ENCODE measurements around the gene DLD.
"Not testable (repeated sequence)": the region's sequence is repeated elsewhere in the genome, so short reads cannot be mapped to it uniquely, and the experiment has no call there.

The DLD gene

DNA sequence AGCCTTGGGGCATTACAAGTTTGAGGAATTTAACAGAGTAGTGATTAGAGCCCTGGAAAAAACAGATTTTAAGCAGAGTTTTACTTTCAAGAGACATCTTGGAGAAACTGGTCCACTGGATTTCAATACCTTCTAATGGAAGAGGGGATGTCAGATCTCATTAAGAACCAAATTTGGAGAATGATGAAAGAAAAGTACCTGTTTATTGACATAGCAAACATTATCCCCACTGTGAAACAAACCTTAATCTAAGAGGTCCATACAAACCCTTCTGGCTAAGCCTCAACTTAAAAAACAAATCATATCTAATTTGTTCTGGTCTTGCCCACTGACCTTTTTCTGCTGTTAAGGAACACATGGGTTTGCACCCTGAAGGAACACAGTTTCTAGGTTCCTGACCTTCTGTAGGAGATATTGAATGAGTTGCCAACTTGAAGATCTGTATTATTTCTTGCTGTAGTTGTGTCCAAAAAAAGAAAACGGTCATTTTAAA, 58.5 kb downstream of the DLD start:
- DNase-seq (ENCODE audit: low spot score) = no peak
- in situ Hi-C loops (cut with MboI; ENCODE audit: low pct_unique_long_range_greater_than_20kb, low sequenced_read_pairs, unreplicated experiment) = no loop called here
- TF ChIP-seq, protein P1, sequence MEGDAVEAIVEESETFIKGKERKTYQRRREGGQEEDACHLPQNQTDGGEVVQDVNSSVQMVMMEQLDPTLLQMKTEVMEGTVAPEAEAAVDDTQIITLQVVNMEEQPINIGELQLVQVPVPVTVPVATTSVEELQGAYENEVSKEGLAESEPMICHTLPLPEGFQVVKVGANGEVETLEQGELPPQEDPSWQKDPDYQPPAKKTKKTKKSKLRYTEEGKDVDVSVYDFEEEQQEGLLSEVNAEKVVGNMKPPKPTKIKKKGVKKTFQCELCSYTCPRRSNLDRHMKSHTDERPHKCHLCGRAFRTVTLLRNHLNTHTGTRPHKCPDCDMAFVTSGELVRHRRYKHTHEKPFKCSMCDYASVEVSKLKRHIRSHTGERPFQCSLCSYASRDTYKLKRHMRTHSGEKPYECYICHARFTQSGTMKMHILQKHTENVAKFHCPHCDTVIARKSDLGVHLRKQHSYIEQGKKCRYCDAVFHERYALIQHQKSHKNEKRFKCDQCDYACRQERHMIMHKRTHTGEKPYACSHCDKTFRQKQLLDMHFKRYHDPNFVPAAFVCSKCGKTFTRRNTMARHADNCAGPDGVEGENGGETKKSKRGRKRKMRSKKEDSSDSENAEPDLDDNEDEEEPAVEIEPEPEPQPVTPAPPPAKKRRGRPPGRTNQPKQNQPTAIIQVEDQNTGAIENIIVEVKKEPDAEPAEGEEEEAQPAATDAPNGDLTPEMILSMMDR (IDR thresholded peaks at IDR 0.05; ENCODE audit: extremely low read depth, insufficient read depth, missing control alignments) = no peak

DNA sequence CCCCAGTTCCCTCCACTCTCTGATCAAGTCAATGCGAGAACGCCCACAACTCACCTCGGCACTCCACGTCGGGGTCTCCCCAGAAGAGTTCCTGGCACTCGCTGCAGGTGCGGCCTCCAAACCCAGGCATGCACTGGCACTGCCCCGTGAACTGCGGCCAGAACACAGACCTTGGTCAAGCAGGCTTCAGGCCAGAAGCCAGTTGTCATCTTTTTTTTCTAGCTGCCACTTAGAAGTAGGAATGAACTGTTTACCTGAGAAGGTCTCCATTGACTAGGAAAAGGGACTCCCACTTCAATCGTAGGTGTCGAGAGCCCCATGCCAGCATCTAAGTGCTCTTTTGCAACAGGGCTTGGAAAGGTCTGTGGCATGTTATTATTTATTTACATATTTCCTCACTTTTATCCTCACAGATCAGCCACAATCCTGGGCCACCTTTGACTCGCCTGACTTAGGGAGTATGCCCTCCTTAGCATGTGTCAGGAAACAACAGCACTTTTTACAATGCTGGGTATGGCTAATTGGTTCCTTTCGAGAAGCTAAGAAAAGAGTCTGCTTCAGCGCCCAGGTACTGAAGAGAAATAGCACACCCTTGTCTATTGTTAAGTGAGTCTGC, 60.3 kb downstream of the DLD start:
- no peak for DNase-seq (ENCODE audit: low spot score)
- in situ Hi-C loops (cut with MboI; ENCODE audit: low pct_unique_long_range_greater_than_20kb, low sequenced_read_pairs, unreplicated experiment) = no loop called here
- TF ChIP-seq, protein P1 (IDR thresholded peaks at IDR 0.05; ENCODE audit: extremely low read depth, insufficient read depth, missing control alignments) = no peak

DNA sequence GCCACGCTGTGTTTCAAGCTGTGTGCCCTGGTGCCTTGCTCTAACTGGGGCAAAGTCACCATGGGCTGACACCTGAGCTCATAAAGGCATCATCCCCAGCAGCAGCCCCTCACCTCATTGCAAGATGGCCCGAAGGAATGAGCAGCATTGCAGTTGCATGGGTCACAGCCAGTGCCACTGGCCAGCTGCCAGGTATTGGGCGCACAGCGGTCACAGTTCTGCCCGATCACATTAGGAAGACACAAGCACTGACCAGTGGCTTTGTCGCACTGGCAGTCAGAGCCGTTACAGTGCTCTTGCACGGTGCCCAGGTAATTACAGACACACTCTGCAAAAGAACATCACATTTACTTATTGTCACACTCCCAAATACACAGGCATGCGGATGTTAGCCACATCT, 60.9 kb downstream of the DLD start:
- TF ChIP-seq, protein P1 (IDR thresholded peaks at IDR 0.05; ENCODE audit: extremely low read depth, insufficient read depth, missing control alignments) = no peak
- in situ Hi-C loops (cut with MboI; ENCODE audit: low pct_unique_long_range_greater_than_20kb, low sequenced_read_pairs, unreplicated experiment) = no loop called here

DNA sequence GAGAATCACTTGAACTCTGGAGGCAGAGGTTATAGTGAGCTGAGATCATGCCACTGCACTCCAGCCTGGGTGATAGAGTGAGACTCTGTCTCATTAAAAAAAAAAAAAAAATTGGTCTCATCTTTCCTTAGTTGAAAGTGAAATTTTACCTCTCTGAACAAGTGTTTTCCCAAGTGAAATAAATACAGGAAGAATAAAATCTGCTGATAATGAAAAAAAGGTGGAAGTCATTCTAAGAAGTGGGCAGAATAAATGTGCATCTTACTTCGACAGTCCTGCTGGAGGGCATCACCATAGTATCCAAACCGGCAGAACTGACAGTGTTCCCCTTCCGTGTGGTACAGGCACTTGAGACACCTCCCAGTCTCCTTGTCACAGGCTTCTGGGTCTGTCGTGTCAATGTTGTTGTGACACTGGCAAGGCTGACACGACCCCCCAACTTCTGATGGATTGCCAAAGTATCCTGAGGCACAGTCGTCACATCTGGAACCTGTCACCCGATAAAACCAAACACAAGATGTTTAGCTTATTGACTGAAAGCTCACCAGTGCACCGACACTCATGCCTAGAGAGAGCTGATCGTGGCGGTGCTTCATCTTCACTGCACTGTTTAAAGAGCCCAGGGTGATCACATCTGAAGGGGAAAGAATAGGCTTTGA, 62.4 kb downstream of the DLD start:
- no peak for DNase-seq (ENCODE audit: low spot score)
- TF ChIP-seq, protein P1 (IDR thresholded peaks at IDR 0.05; ENCODE audit: extremely low read depth, insufficient read depth, missing control alignments) = no peak
- in situ Hi-C loops (cut with MboI; ENCODE audit: low pct_unique_long_range_greater_than_20kb, low sequenced_read_pairs, unreplicated experiment) = no loop called here

More for the DNA sequence above, 60.9 kb downstream of the DLD start:
- DNase-seq (ENCODE audit: low spot score) = no peak

DNA sequence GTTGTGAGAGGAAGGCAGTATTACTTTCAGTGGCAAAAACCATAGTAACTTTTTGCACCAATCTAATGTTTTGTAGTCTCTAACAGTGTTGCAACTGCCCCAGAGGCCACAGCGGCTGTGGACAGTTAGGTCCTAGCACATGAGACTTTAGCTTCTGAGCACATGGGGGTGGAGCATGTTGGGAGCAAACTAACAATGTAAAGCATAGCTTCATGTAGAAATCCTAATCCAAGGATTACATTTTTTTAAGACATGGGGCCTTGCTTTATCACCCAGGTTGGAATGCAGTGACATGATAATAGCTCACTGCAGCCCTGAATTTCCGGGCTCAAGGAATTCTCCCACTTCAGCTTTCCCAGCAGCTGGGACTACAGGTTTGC, 62.9 kb downstream of the DLD start:
- TF ChIP-seq, protein P1 (IDR thresholded peaks at IDR 0.05; ENCODE audit: extremely low read depth, insufficient read depth, missing control alignments) = no peak
- DNase-seq (ENCODE audit: low spot score) = no peak
- in situ Hi-C loops (cut with MboI; ENCODE audit: low pct_unique_long_range_greater_than_20kb, low sequenced_read_pairs, unreplicated experiment) = no loop called here

DNA sequence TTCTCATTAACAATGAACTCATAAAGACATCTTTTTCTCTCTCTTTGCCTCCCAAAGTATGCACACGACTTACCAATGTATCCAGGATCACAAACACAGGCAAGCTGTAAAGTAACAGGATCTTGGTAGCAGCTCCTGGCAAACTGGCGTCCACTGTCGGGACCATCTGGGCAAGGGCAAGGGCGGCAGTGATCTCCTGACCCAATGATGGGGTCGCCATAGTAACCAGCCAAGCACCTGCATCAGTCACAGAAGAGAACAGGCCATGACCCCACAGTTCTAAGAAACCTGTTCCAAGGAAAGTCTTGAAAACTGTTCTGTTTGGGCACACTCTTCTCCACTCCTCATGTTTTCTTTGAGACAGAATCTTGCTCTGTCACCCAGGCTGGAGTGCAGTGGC, 64.4 kb downstream of the DLD start:
- TF ChIP-seq, protein P1 (IDR thresholded peaks at IDR 0.05; ENCODE audit: extremely low read depth, insufficient read depth, missing control alignments) = no peak
- in situ Hi-C loops (cut with MboI; ENCODE audit: low pct_unique_long_range_greater_than_20kb, low sequenced_read_pairs, unreplicated experiment) = no loop called here
- DNase-seq (ENCODE audit: low spot score) = no peak

DNA sequence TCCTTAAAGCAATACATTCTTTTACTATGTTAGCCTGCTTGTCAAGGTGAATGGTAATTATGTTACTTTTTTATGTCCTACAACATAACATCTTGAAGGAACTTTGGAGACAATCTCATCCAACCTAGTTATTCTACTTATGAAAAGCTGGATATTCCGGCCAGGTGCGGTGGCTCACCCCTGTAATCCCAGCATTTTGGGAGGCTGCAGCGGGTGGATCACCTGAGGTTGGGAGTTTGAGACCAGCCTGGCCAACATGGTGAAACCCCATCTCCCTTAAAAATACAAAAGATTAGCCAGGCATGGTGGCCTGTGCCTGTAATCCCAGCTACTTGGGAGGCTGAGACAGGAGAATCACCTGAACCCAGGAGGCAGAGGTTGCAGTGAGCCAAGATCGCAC, 66.0 kb downstream of the DLD start:
- in situ Hi-C loops (cut with MboI; ENCODE audit: low pct_unique_long_range_greater_than_20kb, low sequenced_read_pairs, unreplicated experiment) = not testable (repeated sequence)

More for the DNA sequence above, 66.0 kb downstream of the DLD start:
- not testable (repeated sequence) for DNase-seq (ENCODE audit: low spot score)
